Activated T-helper 1 cell treated with Interleukin-2 at 50 U/mL for 16 hours (primary cell): ENCODE data around the gene LRFN2.

ENCODE experiments used
- DNase-seq: peaks from one replicate; pipeline ENCODE4 v3.0.0-alpha.2; 2020; ENCODE audit warnings: low read depth

LRFN2 gene

DNA sequence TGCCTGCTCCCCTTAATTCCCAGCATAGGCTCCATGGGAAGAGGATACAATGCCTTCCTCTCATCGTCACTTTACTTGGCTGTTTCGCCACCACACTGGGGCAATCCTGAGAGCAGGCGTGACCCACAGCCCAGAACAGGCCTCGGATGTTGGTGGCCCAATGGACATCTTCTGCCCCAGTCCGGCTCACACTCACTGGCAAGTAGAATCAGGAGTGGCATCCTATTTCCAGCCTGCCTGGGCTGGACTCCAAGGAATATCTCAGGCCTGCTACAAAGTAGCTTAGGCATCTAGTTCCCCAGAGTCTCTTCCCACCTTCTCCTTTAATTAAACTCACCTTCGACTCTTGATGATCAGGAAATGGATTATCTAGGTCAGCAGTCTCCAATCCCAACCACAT lies 110.5 kb downstream of the LRFN2 start:
- no peak for DNase-seq

- no peak for DNase-seq
Measured at GRCh38 chr6:40474937-40475336, 112.2 kb downstream of the LRFN2 start.

GRCh38 chr6:40473026-40473425 lies 114.1 kb downstream of the LRFN2 start:
- no peak for DNase-seq

GRCh38 chr6:40472353-40472752 lies 114.8 kb downstream of the LRFN2 start:
- no peak for DNase-seq

DNA sequence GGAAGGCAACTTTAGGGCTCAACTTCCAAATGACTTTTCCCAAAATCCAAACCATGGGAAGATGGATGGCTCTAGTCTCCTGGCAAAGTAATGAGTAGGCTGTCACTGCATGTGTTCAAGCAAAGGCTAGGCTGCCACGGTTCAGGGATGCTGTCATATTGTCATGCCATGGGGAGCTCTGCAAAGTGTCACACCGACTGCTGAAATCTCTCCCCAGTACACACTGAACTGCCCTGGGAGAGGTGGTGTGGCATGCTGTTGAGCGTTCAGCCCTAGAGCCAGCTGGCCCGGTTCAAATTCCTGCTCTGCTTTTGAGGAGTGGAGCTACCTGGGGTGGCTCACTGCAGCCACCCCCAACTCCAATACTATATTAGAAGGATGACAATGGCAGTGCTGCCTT lies 115.9 kb downstream of the LRFN2 start:
- DNase-seq: no peak

GRCh38 chr6:40469323-40469722 lies 117.8 kb downstream of the LRFN2 start:
- no peak for DNase-seq

DNA sequence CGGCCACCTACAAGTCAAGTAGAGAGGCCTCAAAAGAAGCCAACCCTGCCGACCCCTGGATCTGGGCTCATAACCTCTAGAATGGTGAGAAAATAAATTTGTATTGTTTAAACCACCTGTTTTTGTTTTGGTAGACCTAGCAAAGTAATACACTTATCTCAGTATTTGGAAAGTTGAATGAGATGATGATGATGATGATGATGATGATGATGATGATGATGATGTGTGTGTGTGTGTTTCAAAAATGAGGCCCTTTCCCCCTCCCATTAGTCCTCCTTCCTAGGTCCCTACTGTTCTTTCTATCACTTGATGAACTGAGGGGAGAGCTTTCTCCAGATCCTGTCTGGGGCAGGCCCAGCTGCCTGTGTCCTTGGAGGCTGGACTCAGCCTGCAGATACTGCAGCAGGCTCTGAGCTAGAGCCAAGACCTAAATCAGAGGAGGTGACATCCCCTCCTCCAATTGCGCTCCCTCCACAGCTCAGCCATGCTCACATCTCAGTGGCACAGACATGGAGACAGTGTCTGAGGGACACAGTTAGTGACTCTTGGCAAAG lies 120.1 kb downstream of the LRFN2 start:
- DNase-seq: no peak

DNA sequence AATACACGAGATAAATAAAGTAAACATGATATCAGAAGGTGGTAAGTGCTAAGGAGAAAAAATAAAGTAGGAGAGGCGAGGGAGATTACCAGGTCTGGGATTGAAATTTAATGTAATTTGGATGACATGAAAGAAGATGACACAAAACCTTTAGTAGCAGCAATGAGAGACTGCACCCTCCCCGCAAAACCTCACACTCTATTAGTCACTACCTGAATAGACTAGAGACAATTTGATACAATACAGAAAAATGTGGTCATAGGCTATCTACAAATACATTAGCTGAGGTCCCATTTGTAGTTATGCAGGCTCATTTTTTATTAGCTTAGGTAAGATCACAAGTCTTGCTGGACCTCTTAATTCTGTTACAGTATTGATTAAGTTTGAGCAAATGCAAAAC lies 125.5 kb downstream of the LRFN2 start:
- DNase-seq: no peak

GRCh38 chr6:40460380-40460779 lies 126.8 kb downstream of the LRFN2 start:
- no peak for DNase-seq

DNA sequence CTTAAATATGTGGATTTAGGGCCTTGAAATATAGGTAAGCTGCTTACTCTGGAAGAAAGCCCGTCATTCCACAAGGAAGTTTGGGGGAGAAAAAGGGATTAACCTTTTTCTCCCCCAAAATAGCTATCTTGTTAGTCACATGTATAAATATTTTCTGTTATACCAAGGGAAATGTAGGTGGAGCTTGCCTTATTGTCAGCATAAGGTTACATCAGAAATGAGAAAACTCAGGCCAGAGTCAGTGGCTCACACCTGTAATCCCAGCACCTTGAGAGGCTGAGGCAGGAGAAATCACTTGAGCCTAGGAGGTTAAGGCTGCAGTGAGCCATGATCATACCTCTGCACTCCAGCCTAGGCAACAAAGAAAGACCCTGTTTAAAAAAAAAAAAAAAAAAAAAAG lies 129.9 kb downstream of the LRFN2 start:
- no peak for DNase-seq

DNA sequence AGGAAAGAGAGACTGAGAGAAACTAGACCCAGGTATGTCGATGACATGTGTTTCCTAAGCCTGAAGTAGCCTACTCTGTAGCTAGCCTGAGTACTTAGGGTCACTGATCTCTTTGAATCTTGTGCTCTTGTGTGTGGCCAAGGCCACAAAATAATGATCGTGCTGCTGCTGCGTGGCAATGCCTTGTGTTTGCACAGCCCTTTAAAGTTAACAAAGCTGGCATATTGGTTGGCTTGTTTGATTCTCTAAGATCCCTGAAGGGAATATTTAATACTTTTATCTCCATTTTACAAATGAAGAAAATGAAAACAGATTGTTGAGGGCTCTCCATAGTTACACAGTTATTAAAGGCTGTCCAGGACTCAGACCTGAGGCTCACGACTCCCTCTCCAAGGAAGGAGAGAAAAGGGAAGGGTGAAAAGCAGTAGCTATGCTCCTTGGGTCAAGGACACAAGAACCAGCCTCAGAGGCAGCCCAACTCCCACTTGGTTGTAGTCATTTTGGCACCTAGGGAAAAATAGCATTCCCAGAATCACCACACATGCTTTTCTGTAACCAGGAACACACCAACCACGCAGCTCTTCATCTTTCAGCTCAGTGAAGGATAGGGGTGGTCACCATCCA lies 130.7 kb downstream of the LRFN2 start:
- no peak for DNase-seq

- DNase-seq: no peak
Measured at GRCh38 chr6:40455686-40456389, 131.3 kb downstream of the LRFN2 start.

DNA sequence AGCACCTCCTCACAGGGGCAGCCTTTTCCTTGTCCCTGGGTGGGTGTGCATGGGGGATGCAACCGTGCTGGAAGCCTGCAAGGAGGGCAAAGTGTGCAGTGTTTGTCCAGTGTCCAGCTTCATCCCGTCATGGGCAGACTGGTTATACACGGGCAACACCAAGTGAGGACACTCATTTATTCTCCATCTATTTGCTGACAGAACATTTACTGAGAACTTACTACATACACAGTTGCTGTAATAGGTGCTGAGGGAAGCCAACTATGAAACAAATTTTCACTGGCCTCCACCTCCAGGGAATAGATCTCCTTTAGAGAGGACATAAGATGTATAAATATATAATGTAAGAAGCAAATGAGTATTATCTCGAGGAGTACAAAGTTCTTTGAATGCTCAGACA lies 136.7 kb downstream of the LRFN2 start:
- no peak for DNase-seq

DNA sequence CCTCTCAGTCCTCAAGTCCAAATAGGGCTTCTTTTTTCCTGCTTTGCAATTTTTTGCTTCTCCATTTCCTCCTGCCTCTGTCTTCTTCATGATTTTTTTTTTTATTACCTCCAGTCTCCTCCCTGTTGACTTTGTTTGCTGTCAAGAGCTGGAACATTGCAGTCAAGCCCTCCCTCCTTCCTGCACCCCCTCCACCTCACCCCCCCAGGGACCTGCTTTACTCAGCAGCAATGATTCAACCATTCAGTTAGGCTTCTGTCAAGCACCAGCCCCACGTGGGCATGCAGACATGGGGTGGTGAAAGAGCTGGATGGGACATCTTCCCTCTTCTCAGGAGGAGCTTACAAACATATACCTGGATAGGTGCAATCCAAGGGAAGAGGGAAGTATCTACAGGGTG lies 142.4 kb downstream of the LRFN2 start:
- DNase-seq: no peak

GRCh38 chr6:40444312-40444711 lies 142.9 kb downstream of the LRFN2 start:
- no peak for DNase-seq

GRCh38 chr6:40443842-40444241 lies 143.3 kb downstream of the LRFN2 start:
- DNase-seq: no peak

- DNase-seq: no peak
Measured at GRCh38 chr6:40442591-40442990, 144.6 kb downstream of the LRFN2 start.

GRCh38 chr6:40441150-40441549 lies 146.0 kb downstream of the LRFN2 start:
- DNase-seq: no peak

- DNase-seq: no peak
Measured at GRCh38 chr6:40440053-40440452, 147.1 kb downstream of the LRFN2 start.

- DNase-seq: no peak
Measured at GRCh38 chr6:40439026-40439800, 148.0 kb downstream of the LRFN2 start.

DNA sequence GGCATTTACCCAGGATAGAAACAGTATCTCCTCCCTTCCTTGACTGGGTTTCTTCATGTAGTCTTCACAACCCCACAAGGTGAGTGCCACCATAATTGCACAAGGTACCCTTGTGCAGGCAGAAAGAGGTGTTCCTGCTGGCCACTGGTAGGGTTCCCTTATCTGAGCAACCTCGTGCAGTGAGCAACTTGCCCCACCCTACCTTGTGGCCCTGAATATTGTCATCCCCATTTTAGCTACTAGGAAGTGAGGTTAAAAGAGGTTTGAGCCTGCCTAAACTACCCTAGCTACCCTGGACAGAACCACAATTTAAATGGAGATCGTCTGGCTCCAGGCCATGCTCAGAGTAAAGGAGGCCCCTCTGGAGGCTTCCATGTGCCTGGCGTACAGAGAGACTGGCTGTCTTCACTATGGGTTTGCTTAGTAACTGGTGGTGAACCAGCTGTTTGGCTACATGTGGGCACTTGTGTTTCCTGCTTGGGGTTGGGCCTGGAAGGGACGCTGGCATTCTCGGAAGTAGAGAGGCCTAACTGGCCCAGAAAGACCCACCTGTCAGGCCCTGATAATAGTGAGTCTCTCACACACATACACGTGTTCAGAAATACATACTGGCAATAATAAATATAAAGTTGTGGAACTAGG lies 148.8 kb downstream of the LRFN2 start:
- no peak for DNase-seq

GRCh38 chr6:40437631-40438030 lies 149.5 kb downstream of the LRFN2 start:
- DNase-seq: no peak
